ENCODE data around the gene TSPAN11.
"Not testable (repeated sequence)": the region's sequence is repeated elsewhere in the genome, so short reads cannot be mapped to it uniquely, and the experiment has no call there.

TSPAN11 gene

DNA sequence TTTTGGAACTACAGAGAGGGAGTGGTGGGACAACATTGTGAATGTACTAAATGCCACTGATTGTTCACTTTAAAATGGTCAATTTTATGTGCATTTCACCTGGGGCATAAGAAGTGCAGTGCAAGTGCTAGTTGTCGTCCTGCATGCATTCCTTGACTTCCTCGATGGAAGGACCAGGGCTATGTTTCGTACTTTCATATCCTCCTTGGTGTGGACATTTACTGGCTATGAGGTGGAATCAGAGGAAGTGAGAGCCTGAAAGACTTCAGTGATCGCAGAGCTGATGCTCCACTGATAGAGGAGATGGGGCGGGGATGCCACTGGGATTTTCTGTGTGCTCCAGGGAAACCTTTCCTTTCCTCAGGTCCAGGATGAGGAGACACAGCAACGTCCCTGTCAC, 93.0 kb downstream of the TSPAN11 start:
- Histone ChIP-seq H3K4me3 (ENCODE audit: low read length in 2 of 2) (no peak overlapping the region), H3K27me3 (ENCODE audit: control insufficient read depth in 1 of 2, insufficient read depth in 2 of 2, low read length in 2 of 2) (no peaks in the 10 kb centered on the region), H3K4me1 (ENCODE audit: control insufficient read depth, insufficient read depth, low read length) (no peaks in the 10 kb centered on the region)

GRCh38 chr12:31019976-31020375, 93.4 kb downstream of the TSPAN11 start:
- Histone ChIP-seq H3K4me3 (ENCODE audit: low read length in 2 of 2) (no peak overlapping the region), H3K9me3 (ENCODE audit: control insufficient read depth in 2 of 2, low read length in 2 of 2) (no peaks in the 10 kb centered on the region), H3K27ac (ENCODE audit: low read length) (no peak overlapping the region), H3K4me1 (ENCODE audit: control insufficient read depth, insufficient read depth, low read length) (no peaks in the 10 kb centered on the region), H3K27me3 (ENCODE audit: control insufficient read depth in 1 of 2, insufficient read depth in 2 of 2, low read length in 2 of 2) (no peaks in the 10 kb centered on the region), H3K9ac (ENCODE audit: low read length in 2 of 2) (no peak overlapping the region), H3K36me3 (ENCODE audit: control insufficient read depth in 2 of 2, insufficient read depth in 2 of 2, low read length in 2 of 2) (no peaks in the 10 kb centered on the region)

More for the DNA sequence above, 93.0 kb downstream of the TSPAN11 start:
- Histone ChIP-seq H3K9ac (ENCODE audit: low read length in 2 of 2) (no peak overlapping the region), H3K36me3 (ENCODE audit: control insufficient read depth in 2 of 2, insufficient read depth in 2 of 2, low read length in 2 of 2) (no peaks in the 10 kb centered on the region), H3K9me3 (ENCODE audit: control insufficient read depth in 2 of 2, low read length in 2 of 2) (no peaks in the 10 kb centered on the region), H3K27ac (ENCODE audit: low read length) (no peak overlapping the region)

DNA sequence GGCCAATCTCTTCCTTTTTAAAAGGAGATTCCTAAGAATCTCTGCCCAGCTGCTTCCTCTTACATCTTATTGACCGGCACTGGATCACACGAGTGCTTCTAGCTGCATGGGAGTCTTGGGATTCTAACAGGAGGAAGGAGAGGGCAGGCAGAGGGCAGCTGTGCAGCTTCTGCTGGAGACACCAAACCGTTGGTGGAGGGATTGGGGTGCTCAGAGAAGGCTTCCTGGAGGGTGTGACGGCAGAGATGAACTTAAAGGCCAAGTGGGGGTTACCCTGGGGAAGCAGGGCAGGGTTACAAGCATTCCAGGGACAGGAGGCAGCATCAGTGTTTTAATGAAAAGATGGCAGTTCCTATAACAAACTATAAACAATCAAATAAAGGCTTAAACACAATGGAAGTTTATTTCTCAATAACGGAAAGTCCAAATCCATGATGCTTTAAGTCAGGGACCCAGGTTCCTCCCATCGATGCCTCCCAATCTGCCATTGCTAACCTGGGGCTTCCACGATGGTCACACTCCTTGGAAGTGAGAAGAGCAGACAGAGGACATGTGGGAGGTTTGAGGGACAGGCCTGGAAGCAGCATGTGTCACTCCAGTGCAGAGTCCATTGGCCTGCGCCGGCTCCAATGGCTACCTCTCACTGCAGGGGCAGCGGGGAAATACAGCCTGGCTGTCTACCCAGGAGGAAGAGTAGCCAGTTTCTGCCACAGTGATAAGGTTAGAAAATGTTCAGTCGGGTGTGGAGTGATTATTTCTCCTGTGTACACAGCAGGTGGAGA, 94.0 kb downstream of the TSPAN11 start:
- no peak overlapping the region for H3K27ac ChIP-seq (ENCODE audit: low read length)
- no peak overlapping the region for H3K9ac ChIP-seq (ENCODE audit: low read length in 2 of 2)
- no peaks in the 10 kb centered on the region for H3K9me3 ChIP-seq (ENCODE audit: control insufficient read depth in 2 of 2, low read length in 2 of 2)
- no peaks in the 10 kb centered on the region for H3K36me3 ChIP-seq (ENCODE audit: control insufficient read depth in 2 of 2, insufficient read depth in 2 of 2, low read length in 2 of 2)
- H3K27me3 ChIP-seq (ENCODE audit: control insufficient read depth in 1 of 2, insufficient read depth in 2 of 2, low read length in 2 of 2) = no peaks in the 10 kb centered on the region
- H3K4me1 ChIP-seq (ENCODE audit: control insufficient read depth, insufficient read depth, low read length) = no peaks in the 10 kb centered on the region
- no peak overlapping the region for H3K4me3 ChIP-seq (ENCODE audit: low read length in 2 of 2)

- Histone ChIP-seq H3K36me3 (ENCODE audit: control insufficient read depth in 2 of 2, insufficient read depth in 2 of 2, low read length in 2 of 2) (no peaks in the 10 kb centered on the region), H3K4me3 (ENCODE audit: low read length in 2 of 2) (no peak overlapping the region), H3K27me3 (ENCODE audit: control insufficient read depth in 1 of 2, insufficient read depth in 2 of 2, low read length in 2 of 2) (no peaks in the 10 kb centered on the region), H3K9me3 (ENCODE audit: control insufficient read depth in 2 of 2, low read length in 2 of 2) (no peaks in the 10 kb centered on the region), H3K4me1 (ENCODE audit: control insufficient read depth, insufficient read depth, low read length) (no peaks in the 10 kb centered on the region), H3K27ac (ENCODE audit: low read length) (no peak overlapping the region), H3K9ac (ENCODE audit: low read length in 2 of 2) (no peak overlapping the region)
Observed at GRCh38 chr12:31021181-31021580, 94.6 kb downstream of the TSPAN11 start.

GRCh38 chr12:31021809-31022494, 95.4 kb downstream of the TSPAN11 start:
- H3K27me3 ChIP-seq (ENCODE audit: control insufficient read depth in 1 of 2, insufficient read depth in 2 of 2, low read length in 2 of 2) = no peaks in the 10 kb centered on the region

GRCh38 chr12:31023271-31023724, 96.8 kb downstream of the TSPAN11 start:
- H3K4me3 ChIP-seq (ENCODE audit: low read length in 2 of 2) = no peak overlapping the region
- no peaks in the 10 kb centered on the region for H3K36me3 ChIP-seq (ENCODE audit: control insufficient read depth in 2 of 2, insufficient read depth in 2 of 2, low read length in 2 of 2)
- no peaks in the 10 kb centered on the region for H3K9me3 ChIP-seq (ENCODE audit: control insufficient read depth in 2 of 2, low read length in 2 of 2)
- no peak overlapping the region for H3K27ac ChIP-seq (ENCODE audit: low read length)
- no peaks in the 10 kb centered on the region for H3K4me1 ChIP-seq (ENCODE audit: control insufficient read depth, insufficient read depth, low read length)
- no peaks in the 10 kb centered on the region for H3K27me3 ChIP-seq (ENCODE audit: control insufficient read depth in 1 of 2, insufficient read depth in 2 of 2, low read length in 2 of 2)
- H3K9ac ChIP-seq (ENCODE audit: low read length in 2 of 2) = no peak overlapping the region

More at GRCh38 chr12:31021809-31022494, 95.4 kb downstream of the TSPAN11 start:
- Histone ChIP-seq H3K27ac (ENCODE audit: low read length) (no peak overlapping the region), H3K9ac (ENCODE audit: low read length in 2 of 2) (no peak overlapping the region), H3K36me3 (ENCODE audit: control insufficient read depth in 2 of 2, insufficient read depth in 2 of 2, low read length in 2 of 2) (no peaks in the 10 kb centered on the region), H3K9me3 (ENCODE audit: control insufficient read depth in 2 of 2, low read length in 2 of 2) (no peaks in the 10 kb centered on the region), H3K4me3 (ENCODE audit: low read length in 2 of 2) (no peak overlapping the region), H3K4me1 (ENCODE audit: control insufficient read depth, insufficient read depth, low read length) (no peaks in the 10 kb centered on the region)

DNA sequence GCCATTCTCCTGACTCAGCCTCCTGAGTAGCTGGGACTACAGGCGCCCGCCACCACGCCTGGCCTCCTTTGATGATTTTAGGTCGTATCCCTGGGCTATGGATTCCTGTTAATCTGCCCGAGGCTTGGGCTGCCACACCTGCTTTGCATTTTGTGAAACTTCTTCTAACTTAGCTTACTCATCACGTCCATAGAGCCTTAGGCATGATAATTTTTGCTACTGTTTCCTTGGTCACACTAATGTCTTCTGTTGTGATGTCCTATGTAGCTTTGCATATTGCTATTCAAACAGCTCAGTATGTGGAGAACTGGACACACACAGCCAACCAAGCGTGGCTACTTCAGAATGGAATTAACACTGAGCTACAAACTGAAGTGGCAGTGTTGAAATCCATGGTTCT, 99.7 kb downstream of the TSPAN11 start:
- no peak overlapping the region for H3K27ac ChIP-seq (ENCODE audit: low read length)
- H3K27me3 ChIP-seq (ENCODE audit: control insufficient read depth in 1 of 2, insufficient read depth in 2 of 2, low read length in 2 of 2) = no peaks in the 10 kb centered on the region
- no peaks in the 10 kb centered on the region for H3K9me3 ChIP-seq (ENCODE audit: control insufficient read depth in 2 of 2, low read length in 2 of 2)
- no peak overlapping the region for H3K9ac ChIP-seq (ENCODE audit: low read length in 2 of 2)
- no peaks in the 10 kb centered on the region for H3K4me1 ChIP-seq (ENCODE audit: control insufficient read depth, insufficient read depth, low read length)
- no peaks in the 10 kb centered on the region for H3K36me3 ChIP-seq (ENCODE audit: control insufficient read depth in 2 of 2, insufficient read depth in 2 of 2, low read length in 2 of 2)
- H3K4me3 ChIP-seq (ENCODE audit: low read length in 2 of 2) = no peak overlapping the region

- not testable (repeated sequence) for H3K36me3 ChIP-seq (ENCODE audit: control insufficient read depth in 2 of 2, insufficient read depth in 2 of 2, low read length in 2 of 2); H3K27ac ChIP-seq (ENCODE audit: low read length); H3K9ac ChIP-seq (ENCODE audit: low read length in 2 of 2); H3K9me3 ChIP-seq (ENCODE audit: control insufficient read depth in 2 of 2, low read length in 2 of 2); H3K4me3 ChIP-seq (ENCODE audit: low read length in 2 of 2); H3K27me3 ChIP-seq (ENCODE audit: control insufficient read depth in 1 of 2, insufficient read depth in 2 of 2, low read length in 2 of 2); H3K4me1 ChIP-seq (ENCODE audit: control insufficient read depth, insufficient read depth, low read length)
Observed at GRCh38 chr12:31027006-31027405, 100.5 kb downstream of the TSPAN11 start.

GRCh38 chr12:31029468-31029867, 102.9 kb downstream of the TSPAN11 start:
- no peaks in the 10 kb centered on the region for H3K4me1 ChIP-seq (ENCODE audit: control insufficient read depth, insufficient read depth, low read length)
- no peaks in the 10 kb centered on the region for H3K36me3 ChIP-seq (ENCODE audit: control insufficient read depth in 2 of 2, insufficient read depth in 2 of 2, low read length in 2 of 2)
- no peaks in the 10 kb centered on the region for H3K9me3 ChIP-seq (ENCODE audit: control insufficient read depth in 2 of 2, low read length in 2 of 2)
- H3K4me3 ChIP-seq (ENCODE audit: low read length in 2 of 2) = no peak overlapping the region
- H3K27me3 ChIP-seq (ENCODE audit: control insufficient read depth in 1 of 2, insufficient read depth in 2 of 2, low read length in 2 of 2) = no peaks in the 10 kb centered on the region
- no peak overlapping the region for H3K9ac ChIP-seq (ENCODE audit: low read length in 2 of 2)
- H3K27ac ChIP-seq (ENCODE audit: low read length) = no peak overlapping the region

DNA sequence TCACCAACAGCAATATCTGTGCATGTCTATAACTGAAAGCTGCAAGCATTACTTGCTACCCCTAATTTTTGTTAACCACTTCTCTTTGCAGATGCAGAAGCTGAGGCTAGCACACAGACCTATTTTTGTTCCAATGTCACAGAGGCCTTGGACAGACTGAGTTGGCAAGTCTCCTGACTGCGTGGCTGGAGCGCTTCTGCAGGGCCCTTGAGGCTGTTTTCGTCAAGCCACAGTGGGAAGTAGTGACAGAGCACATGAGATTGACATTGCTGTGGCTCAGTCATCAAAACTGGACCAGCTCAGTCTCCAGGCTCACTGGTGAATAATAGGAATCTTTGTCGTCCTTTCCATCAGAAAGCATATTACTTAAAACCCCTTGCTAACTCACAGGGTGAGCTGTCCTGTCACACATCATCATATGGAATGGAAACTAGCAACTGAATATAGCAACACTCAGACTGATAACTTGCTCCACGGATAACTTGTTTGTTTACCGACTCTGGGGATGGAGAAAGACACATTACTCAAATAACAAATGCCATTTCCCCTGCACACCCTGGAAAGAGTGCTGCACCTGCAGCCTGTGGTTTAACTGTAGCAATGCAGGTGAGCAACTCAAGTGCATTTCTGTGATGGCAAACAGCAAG, 103.5 kb downstream of the TSPAN11 start:
- no peak overlapping the region for H3K9ac ChIP-seq (ENCODE audit: low read length in 2 of 2)
- H3K27ac ChIP-seq (ENCODE audit: low read length) = no peak overlapping the region
- H3K4me1 ChIP-seq (ENCODE audit: control insufficient read depth, insufficient read depth, low read length) = no peaks in the 10 kb centered on the region
- H3K9me3 ChIP-seq (ENCODE audit: control insufficient read depth in 2 of 2, low read length in 2 of 2) = no peaks in the 10 kb centered on the region
- H3K27me3 ChIP-seq (ENCODE audit: control insufficient read depth in 1 of 2, insufficient read depth in 2 of 2, low read length in 2 of 2) = no peaks in the 10 kb centered on the region
- H3K4me3 ChIP-seq (ENCODE audit: low read length in 2 of 2) = no peak overlapping the region
- H3K36me3 ChIP-seq (ENCODE audit: control insufficient read depth in 2 of 2, insufficient read depth in 2 of 2, low read length in 2 of 2) = no peaks in the 10 kb centered on the region

All from stomach smooth muscle (tissue), 2 donors.